ENCODE measurements around the gene C13orf42. TPM values are rescaled to one million over a fixed set of nuclear protein-coding genes. Genes with fewer than 3 reads are reported as not detected.

Gene C13orf42
- total and polyA plus RNA-seq, 10 of the 15 experiments (the other 5 are each of a cell fraction or from before 2014, with no cell fraction given): not detected

DNA sequence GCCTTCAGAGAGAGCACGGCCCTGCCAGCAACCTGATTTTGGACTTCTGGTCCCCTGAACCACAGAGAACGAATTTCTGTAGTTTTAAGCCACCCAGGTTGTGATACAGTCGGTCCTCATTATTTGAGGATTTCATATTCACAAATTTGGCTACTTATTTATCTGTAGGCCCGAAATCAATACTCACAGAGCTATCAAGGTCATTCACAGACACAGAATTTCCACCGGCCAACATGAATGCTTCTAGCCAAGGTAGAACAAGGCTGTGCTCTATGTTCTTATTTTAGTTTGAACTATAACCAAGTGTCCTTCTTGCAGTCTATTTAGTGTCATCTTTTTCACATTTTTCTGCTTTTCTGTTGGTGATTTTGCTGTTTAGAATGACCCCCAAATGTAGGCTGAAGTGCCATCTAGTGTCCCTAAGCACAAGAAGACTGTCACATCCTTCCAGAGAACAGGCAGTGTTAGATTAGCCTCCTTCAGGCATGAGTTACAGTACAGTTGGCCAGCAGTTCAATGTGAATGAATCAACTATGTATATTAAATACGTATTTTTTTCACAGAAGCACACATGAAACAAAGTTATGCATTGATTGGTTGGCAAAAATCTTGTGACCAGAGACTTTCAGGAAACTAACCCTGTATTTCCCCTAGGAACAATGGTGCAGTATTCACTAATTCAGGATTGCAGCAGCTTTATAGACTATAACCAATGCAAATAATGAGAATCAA lies 63.5 kb downstream of the C13orf42 start (continued):
- 0 out of 2 replicates have a peak, but pooled peaks have one; percentile 5 for TF ChIP-seq RAD21 (IDR thresholded peaks at IDR 0.05; ENCODE audit: insufficient read depth, low read depth, low read length)
- no peak for TF ChIP-seq MTA2 (IDR thresholded peaks at IDR 0.05; ENCODE audit: low read depth)
- no peak for TF ChIP-seq RUNX3 (IDR thresholded peaks at IDR 0.05; ENCODE audit: low read length)
- TF ChIP-seq, protein P1, sequence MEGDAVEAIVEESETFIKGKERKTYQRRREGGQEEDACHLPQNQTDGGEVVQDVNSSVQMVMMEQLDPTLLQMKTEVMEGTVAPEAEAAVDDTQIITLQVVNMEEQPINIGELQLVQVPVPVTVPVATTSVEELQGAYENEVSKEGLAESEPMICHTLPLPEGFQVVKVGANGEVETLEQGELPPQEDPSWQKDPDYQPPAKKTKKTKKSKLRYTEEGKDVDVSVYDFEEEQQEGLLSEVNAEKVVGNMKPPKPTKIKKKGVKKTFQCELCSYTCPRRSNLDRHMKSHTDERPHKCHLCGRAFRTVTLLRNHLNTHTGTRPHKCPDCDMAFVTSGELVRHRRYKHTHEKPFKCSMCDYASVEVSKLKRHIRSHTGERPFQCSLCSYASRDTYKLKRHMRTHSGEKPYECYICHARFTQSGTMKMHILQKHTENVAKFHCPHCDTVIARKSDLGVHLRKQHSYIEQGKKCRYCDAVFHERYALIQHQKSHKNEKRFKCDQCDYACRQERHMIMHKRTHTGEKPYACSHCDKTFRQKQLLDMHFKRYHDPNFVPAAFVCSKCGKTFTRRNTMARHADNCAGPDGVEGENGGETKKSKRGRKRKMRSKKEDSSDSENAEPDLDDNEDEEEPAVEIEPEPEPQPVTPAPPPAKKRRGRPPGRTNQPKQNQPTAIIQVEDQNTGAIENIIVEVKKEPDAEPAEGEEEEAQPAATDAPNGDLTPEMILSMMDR (IDR thresholded peaks at IDR 0.05 in 2 of 3, conservative IDR thresholded peaks at IDR 0.05 in 1 of 3; ENCODE audit: control insufficient read depth in 2 of 3, extremely low read depth in 1 of 3, insufficient read depth in 1 of 3, low read depth in 3 of 3, low read length in 3 of 3): peak in 2 of 3 experiments; percentile 8 to 9; a peak in 1 of 6 replicates
- TF ChIP-seq BRCA1 (IDR thresholded peaks at IDR 0.05; ENCODE audit: low read depth, low read length): no peak
- no peak for TF ChIP-seq SREBF2 (IDR thresholded peaks at IDR 0.05; ENCODE audit: low read length)
- TF ChIP-seq BCL11A (IDR thresholded peaks at IDR 0.05; ENCODE audit: low read depth, low read length): no peak

DNA sequence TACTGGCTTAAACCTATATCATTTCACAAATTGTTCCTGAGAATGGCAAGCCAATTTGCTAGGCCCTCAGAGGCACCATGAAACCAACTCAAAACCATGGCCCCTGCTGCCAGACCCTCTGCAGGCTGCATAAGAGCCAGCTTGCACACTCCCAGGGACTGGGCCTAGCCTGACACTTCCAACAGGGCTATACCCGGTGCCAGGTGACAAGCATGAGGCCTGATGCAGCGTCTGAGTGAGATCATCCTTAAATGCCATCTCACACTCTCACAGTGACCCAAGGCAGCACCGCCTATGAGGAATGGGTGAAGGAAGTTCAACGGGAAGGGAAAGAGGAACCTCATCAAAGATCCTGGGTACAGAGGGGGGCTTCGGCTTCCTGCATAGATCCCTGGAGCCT lies 65.6 kb downstream of the C13orf42 start:
- ChIA-PET RAD21 (ENCODE audit: unreplicated experiment) (no interaction called here), SMC1A (ENCODE audit: uncharacterized antibody, unreplicated experiment) (no interaction called here), CTCF (no interaction called here), POLR2A (no interaction called here)
- no peak overlapping the region for H3K4me3 ChIP-seq
- DNase-seq (ENCODE audit: low read depth, low spot score) (no peak), FAIRE-seq (no peak), ATAC-seq (no peak)
- 29% methylated on average over 5 of the region's 5 CpGs for WGBS (ENCODE audit: insufficient coverage, insufficient replicate concordance, low lambda C conversion rate, missing lambda C conversion rate)
- H3K4me2 ChIP-seq (ENCODE audit: control insufficient read depth, insufficient read depth): no peak overlapping the region
- no peaks in the 10 kb centered on the region for H3K9me3 ChIP-seq (replicated peaks; ENCODE audit: control insufficient read depth, insufficient read depth, low read length)
- H3K9ac ChIP-seq (ENCODE audit: control insufficient read depth, insufficient read depth, low read length): no peak overlapping the region
- H3K36me3 ChIP-seq (ENCODE audit: control insufficient read depth in 2 of 2, insufficient read depth in 2 of 2, low read length in 1 of 2): no peaks in the 10 kb centered on the region
- intact Hi-C loops (cut with micrococcal nuclease; ENCODE audit: unreplicated experiment): no loop called here
- H3K27me3 ChIP-seq (replicated peaks in 1 of 2; ENCODE audit: control insufficient read depth in 2 of 2, insufficient read depth in 2 of 2, low read length in 1 of 2): no peaks in the 10 kb centered on the region
- no TSS peak for BruUV-seq (replicated peaks)
- no peaks in the 10 kb centered on the region for H4K20me1 ChIP-seq (ENCODE audit: control insufficient read depth, insufficient read depth)
- no peak overlapping the region for H3K27ac ChIP-seq (ENCODE audit: control insufficient read depth, insufficient read depth)
- no peaks in the 10 kb centered on the region for H3K79me2 ChIP-seq (ENCODE audit: control insufficient read depth, insufficient read depth, low read length)
- H2AFZ ChIP-seq (ENCODE audit: control insufficient read depth, low read depth, low read length): no peak overlapping the region
- in situ Hi-C loops (cut with MboI): no loop called here
- TF ChIP-seq BHLHE40 (IDR thresholded peaks at IDR 0.05; ENCODE audit: borderline replicate concordance in 1 of 2, low read depth in 2 of 2, low read length in 1 of 2) (no peak), BMI1 (IDR thresholded peaks at IDR 0.05; ENCODE audit: borderline replicate concordance) (no peak), ZNF384 (IDR thresholded peaks at IDR 0.05; ENCODE audit: borderline replicate concordance, low read depth, low read length) (no peak), ZNF207 (IDR thresholded peaks at IDR 0.05; ENCODE audit: borderline replicate concordance) (no peak), HDAC6 (IDR thresholded peaks at IDR 0.05; ENCODE audit: unreplicated experiment) (no peak)
- TF ChIP-seq, protein P2, sequence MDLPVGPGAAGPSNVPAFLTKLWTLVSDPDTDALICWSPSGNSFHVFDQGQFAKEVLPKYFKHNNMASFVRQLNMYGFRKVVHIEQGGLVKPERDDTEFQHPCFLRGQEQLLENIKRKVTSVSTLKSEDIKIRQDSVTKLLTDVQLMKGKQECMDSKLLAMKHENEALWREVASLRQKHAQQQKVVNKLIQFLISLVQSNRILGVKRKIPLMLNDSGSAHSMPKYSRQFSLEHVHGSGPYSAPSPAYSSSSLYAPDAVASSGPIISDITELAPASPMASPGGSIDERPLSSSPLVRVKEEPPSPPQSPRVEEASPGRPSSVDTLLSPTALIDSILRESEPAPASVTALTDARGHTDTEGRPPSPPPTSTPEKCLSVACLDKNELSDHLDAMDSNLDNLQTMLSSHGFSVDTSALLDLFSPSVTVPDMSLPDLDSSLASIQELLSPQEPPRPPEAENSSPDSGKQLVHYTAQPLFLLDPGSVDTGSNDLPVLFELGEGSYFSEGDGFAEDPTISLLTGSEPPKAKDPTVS (IDR thresholded peaks at IDR 0.05; ENCODE audit: low read depth, low read length): no peak
- H3K4me1 ChIP-seq (ENCODE audit: control insufficient read depth, insufficient read depth, low read length): no peaks in the 10 kb centered on the region

Data from GM12878 (cell line).